ENCODE results near the gene ZNF536.
A peak's percentile ranks its signal among the peaks of the same experiment; 100 is the strongest.
"Not testable (repeated sequence)": the region's sequence is repeated elsewhere in the genome, so short reads cannot be mapped to it uniquely, and the experiment has no call there.

The ZNF536 gene

DNA sequence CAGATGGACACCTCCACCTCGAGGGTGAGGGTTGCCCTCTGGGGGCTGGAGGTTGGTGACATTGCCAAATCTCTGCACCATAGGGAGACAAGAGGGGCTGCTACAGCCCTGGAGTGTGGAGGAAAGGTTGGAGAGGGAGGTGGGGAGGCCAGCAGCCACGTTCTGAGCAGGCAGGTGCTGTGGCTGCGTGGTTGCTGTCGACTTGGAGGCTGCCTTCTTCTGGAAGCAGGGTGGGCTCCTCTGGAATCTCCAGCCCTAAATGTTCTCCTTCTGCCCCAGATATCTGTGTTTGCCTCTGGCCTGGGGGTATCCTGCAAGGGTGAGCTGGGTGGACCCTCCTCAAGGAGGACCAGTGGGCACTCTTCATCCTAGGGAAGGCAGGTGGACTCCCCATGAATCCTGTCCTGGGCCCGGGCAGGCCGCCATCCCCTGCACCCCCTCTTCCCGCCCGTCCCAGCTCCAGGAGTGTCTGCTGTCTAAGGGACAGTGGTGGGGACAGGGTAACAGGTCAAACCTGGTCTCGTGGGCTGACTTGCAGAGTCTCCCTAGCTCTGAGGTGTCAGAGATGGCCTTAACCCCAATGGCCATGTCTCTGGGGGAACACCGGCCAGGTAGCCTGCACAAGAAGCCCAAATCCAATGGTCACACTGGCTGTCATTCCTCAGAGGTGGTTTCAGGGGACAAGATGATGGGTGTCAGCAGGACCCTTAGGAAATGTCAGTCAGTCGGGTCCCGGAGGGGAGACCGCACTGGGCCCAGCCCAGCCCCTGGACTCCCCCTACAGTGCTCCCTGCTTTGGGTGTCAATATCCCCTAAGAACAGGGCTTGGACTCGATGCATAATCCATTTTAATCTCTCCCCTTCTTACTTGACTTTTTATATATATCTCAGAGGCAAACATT, 32.3 kb upstream of the ZNF536 start:
- H3K4me3 ChIP-seq (ENCODE audit: low read length) = no peak overlapping the region
- DNase-seq (ENCODE audit: low read depth, low spot score) = no peak

GRCh38 chr19:30340771-30341561, 31.2 kb upstream of the ZNF536 start:
- DNase-seq (ENCODE audit: low read depth, low spot score) = no peak
- H3K4me3 ChIP-seq (ENCODE audit: low read length) = no peak overlapping the region

- H3K4me3 ChIP-seq (ENCODE audit: low read length) = no peak overlapping the region
- no peak for DNase-seq (ENCODE audit: low read depth, low spot score)
Measured at GRCh38 chr19:30341611-30342201, 30.5 kb upstream of the ZNF536 start.

DNA sequence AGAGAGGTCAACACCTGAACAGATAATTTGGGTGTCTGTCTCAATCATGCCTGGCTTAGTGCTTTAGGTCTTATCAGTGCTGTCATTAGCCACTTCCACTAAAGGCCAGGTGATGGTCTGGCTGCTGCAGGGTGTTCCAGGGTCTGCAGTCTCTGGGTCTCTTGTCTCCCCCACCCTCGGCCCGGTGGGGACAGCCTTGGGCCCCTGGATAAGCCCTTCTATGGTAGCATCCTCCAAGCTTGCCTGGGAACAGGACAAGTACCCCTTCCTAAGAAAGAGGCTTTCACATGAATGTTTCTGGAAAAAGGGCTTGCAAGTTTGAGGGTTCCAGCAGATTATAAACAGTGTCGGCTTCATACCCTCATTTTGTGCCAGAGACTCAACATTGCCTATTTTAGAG, 29.3 kb upstream of the ZNF536 start:
- no peak overlapping the region for H3K4me3 ChIP-seq (ENCODE audit: low read length)
- DNase-seq (ENCODE audit: low read depth, low spot score) = no peak

DNA sequence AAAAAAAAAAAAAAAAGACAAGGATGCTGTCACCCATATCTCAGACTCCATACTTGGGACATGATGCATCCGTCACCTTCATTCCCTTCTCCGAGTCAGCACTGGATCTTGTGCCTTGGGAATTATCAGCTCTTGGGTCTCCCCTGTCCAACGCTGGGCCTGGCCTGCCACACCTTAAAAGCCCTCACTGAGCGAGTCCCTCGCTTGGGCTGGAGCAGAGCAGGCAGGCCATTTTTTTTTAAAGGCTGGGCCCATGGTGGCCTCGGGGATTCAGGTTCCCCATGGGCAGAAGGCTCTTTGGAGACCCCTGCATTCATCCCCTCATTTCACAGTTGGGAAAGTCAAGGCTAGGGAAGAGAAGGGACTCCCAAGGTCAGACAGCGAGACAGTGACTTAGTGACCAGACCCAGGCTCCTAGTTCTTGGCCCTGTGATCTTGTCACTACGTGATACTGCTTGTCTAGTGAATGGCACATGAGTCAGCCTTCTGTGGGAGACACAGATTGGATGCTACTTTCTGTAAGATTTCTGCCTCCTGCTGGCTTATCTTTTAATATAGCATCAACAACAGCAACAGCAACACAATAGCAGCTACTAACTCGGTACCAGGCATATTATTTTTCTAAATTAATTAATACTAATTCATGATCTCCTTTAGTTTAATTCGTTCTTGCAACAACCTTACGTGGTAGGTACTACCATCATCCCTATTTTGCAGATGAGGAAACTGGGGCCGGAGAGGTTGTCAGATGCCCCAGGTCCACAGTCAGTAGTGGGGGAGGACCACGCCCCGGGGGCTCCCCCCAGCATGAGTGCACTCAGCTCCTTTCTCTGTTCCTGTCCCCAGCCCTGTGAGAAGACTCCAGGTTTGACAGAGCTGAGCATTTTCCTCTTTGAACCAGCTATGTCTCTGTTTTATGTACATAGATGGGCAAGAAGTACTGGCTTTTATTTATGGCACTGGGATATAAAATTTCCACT, 27.4 kb upstream of the ZNF536 start:
- H3K4me3 ChIP-seq (ENCODE audit: low read length) = no peak overlapping the region

DNA sequence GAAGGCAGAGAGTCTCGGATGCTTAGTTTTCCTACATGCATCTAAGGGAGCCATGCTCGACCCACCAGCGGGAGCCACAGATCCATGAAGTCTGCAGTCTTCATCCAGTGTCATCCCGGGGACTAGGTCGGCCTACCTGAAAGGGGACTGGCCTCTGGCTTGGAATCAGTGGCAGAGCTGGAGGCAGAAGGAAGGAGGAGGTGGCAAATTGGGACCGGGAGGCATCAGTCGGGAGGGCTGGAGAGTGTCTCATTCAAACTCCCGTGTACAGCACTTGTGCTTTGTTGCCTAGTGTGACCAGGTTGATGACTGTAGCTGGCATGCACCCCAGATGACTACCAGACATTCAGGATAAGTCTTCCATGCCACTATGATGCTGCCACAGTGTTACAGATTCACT, 26.5 kb upstream of the ZNF536 start:
- no peak for DNase-seq (ENCODE audit: low read depth, low spot score)
- H3K4me3 ChIP-seq (ENCODE audit: low read length) = no peak overlapping the region

More for the DNA sequence above, 27.4 kb upstream of the ZNF536 start:
- peak; percentile 9 for DNase-seq (ENCODE audit: low read depth, low spot score)

GRCh38 chr19:30346468-30346867, 25.7 kb upstream of the ZNF536 start:
- DNase-seq (ENCODE audit: low read depth, low spot score); H3K4me3 ChIP-seq (ENCODE audit: low read length): not testable (repeated sequence)

DNA sequence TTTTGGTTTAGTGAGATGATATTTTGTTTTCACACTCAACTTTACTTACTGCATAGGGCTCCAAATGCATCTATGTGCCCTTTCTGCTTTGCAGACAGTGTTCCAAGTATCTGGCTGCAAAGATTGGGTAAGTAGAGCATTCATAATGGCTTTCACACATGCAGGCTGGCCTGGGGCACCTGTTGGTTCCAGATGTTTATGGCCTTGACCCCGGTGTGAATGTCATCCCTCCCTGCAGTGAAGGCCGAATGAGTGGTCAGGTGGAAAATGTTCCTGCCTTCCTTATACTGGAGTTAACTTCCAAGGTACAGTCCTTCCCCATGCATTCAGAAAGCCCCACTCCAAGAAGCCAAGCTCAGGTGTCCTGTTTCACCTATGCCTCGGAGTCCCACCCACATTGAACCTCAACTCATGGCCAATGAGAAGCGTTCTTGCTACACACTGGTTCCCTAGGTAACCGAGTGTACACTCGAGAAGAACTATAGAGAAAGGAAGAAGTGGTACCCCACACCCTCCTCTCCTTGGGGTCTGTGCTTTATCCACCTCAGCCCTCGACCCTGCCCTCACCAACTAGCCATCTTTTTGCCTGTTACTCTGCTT, 23.0 kb upstream of the ZNF536 start:
- DNase-seq (ENCODE audit: low read depth, low spot score) = no peak

GRCh38 chr19:30350692-30351663, 21.2 kb upstream of the ZNF536 start:
- no peak for DNase-seq (ENCODE audit: low read depth, low spot score)
- no peak overlapping the region for H3K4me3 ChIP-seq (ENCODE audit: low read length)

More for the DNA sequence above, 23.0 kb upstream of the ZNF536 start:
- no peak overlapping the region for H3K4me3 ChIP-seq (ENCODE audit: low read length)

GRCh38 chr19:30351774-30352173, 20.4 kb upstream of the ZNF536 start:
- no peak for DNase-seq (ENCODE audit: low read depth, low spot score)
- H3K4me3 ChIP-seq (ENCODE audit: low read length) = no peak overlapping the region

- DNase-seq (ENCODE audit: low read depth, low spot score) = no peak
- H3K4me3 ChIP-seq (ENCODE audit: low read length) = no peak overlapping the region
Measured at GRCh38 chr19:30353394-30353945, 18.7 kb upstream of the ZNF536 start.

DNA sequence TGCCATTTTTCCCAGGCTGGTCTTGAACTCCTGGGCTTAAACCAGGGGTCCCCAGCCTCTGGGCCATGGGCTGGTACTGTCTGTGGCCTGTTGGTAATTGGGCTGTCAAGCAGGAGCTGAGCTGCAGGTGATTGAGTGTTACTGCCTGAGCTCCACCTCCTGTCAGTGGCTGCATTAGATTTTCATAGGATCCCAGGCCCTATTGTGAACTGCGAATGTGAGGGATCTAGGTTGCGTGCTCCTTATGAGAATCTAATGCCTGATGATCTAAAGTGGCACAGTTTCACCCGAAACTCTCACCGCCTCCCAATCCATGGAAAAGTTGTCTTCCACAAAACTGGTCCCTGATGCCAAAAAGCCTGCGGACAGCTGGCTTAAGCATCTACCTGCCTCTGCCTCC, 16.6 kb upstream of the ZNF536 start:
- no peak for DNase-seq (ENCODE audit: low read depth, low spot score)
- no peak overlapping the region for H3K4me3 ChIP-seq (ENCODE audit: low read length)

- no peak overlapping the region for H3K4me3 ChIP-seq (ENCODE audit: low read length)
- no peak for DNase-seq (ENCODE audit: low read depth, low spot score)
Measured at GRCh38 chr19:30356951-30357579, 15.1 kb upstream of the ZNF536 start.

GRCh38 chr19:30357580-30357954, 14.6 kb upstream of the ZNF536 start:
- no peak overlapping the region for H3K4me3 ChIP-seq (ENCODE audit: low read length)
- DNase-seq (ENCODE audit: low read depth, low spot score) = no peak

DNA sequence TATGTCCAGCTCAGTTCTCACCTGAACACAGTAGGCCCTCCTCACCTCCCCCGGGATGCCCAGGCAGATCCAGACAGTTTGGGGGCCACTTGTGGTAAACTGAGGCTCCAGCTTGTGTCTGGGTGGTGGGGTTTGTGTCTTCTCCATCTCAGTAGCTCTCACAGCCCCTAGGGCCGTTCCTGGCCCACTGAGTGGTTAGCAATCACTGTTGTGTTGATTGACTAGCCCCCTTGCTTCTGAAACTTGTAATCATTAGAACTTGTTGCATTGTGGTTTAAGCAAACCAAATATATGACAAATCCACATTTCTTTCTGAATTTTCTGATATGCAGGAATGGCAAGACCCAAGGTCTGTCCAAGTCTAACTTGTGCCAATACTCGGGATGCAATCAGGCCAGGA, 13.9 kb upstream of the ZNF536 start:
- no peak overlapping the region for H3K4me3 ChIP-seq (ENCODE audit: low read length)
- DNase-seq (ENCODE audit: low read depth, low spot score) = no peak

DNA sequence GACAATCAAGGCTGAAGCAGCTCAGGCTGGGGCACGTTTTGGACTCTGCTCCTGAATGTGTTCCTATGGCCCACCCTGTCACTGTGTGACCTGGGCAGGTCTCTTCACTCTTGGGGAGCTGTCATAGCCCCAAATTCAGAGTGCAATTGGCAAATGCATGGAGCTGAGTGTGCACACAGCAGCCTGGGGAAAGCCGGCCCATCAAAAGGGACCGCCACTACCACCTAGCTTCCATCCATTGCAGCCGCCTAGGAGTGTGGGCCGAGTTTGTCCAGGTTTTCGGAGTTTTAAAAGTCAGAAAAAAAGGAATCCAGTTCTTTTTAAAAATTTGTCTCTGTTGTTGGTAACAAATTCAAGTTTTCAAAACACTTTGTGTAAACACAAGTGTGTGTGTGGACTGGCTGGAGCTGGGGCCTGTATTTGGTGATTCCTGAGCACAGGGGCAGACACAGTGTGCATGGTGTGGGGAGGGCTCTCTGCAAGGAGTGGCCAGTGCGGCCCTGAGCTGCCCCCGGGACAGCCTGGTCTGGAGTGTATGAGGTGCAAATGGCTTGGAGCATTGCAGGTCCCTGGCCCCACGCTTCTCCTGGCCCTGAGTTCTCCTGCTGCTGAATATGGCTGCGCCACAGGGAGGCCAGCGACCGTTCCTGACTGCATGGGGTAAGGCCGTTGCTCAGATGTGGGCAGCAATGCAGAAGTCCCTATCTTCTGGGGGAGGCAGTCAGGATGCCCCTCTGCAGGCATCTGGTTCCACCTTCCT, 13.2 kb upstream of the ZNF536 start:
- no peak overlapping the region for H3K4me3 ChIP-seq (ENCODE audit: low read length)
- no peak for DNase-seq (ENCODE audit: low read depth, low spot score)
